Karpas-422 (cell line): ENCODE measurements around the gene STXBP6. TPM values are rescaled to one million over a fixed set of nuclear protein-coding genes. Genes with fewer than 3 reads are reported as not detected.
"Not testable (repeated sequence)": the region's sequence is repeated elsewhere in the genome, so short reads cannot be mapped to it uniquely, and the experiment has no call there.

ENCODE experiments used
- DNase-seq: peaks from one replicate; pipeline ENCODE4 v3.0.0-alpha.2; 2015
- H2AFZ ChIP-seq: fragments of 200-600 bp; sonication (generic); 2 replicates; pipeline ENCODE4 v1.6.1; 2014; ENCODE audit warnings: antibody characterized with exemption, low read length, mixed read lengths
- H3K27ac ChIP-seq: fragments of 200-600 bp; sonication (generic); 2 replicates; pipeline ENCODE4 v1.5.1; 2014; ENCODE audit warnings: mild to moderate bottlenecking, low read length, moderate library complexity
- H3K27me3 ChIP-seq: fragments of 200-600 bp; sonication (generic); 2 replicates; pipeline ENCODE4 v1.6.1; 2014; ENCODE audit warnings: low read length, mixed read lengths
- H3K36me3 ChIP-seq: fragments of 200-600 bp; sonication (generic); 2 replicates; pipeline ENCODE4 v1.6.1; 2014; ENCODE audit warnings: low read length, mixed read lengths; ENCODE audit not compliant: insufficient read depth
- H3K4me1 ChIP-seq: fragments of 200-600 bp; sonication (generic); 2 replicates; pipeline ENCODE4 v1.6.1; 2014; ENCODE audit warnings: mild to moderate bottlenecking, low read length, mixed read lengths
- H3K4me2 ChIP-seq: fragments of 200-600 bp; sonication (generic); 2 replicates; pipeline ENCODE4 v1.6.1; 2014; ENCODE audit warnings: low read length, low read depth, mild to moderate bottlenecking; ENCODE audit not compliant: poor library complexity, severe bottlenecking
- H3K4me3 ChIP-seq: fragments of 200-600 bp; sonication (generic); 2 replicates; pipeline ENCODE4 v1.5.1; 2014; ENCODE audit warnings: mild to moderate bottlenecking, antibody characterized with exemption, low read length, mixed read lengths
- H3K79me2 ChIP-seq: fragments of 200-600 bp; sonication (generic); 2 replicates; pipeline ENCODE4 v1.6.1; 2014; ENCODE audit warnings: mild to moderate bottlenecking, low read length, mixed read lengths
- H3K9ac ChIP-seq: fragments of 200-600 bp; sonication (generic); 2 replicates; pipeline ENCODE4 v1.6.0; 2014; ENCODE audit warnings: low read length
- H3K9me2 ChIP-seq: fragments of 200-600 bp; sonication (generic), shearing (Covaris generic); replicated peaks from 2 replicates; pipeline ENCODE4 v1.6.0; 2014; ENCODE audit warnings: mild to moderate bottlenecking, low read length, moderate library complexity; ENCODE audit not compliant: insufficient read depth
- H3K9me3 ChIP-seq: fragments of 300-700, 200-600 bp; sonication (generic); 2 replicates; pipeline ENCODE4 v1.6.1; 2014; ENCODE audit warnings: low read length, mixed read lengths
- H4K20me1 ChIP-seq: fragments of 200-600 bp; sonication (generic); 2 replicates; pipeline ENCODE4 v1.6.1; 2014; ENCODE audit warnings: mild to moderate bottlenecking, antibody characterized with exemption, low read length, low read depth; ENCODE audit not compliant: insufficient read depth
- total RNA-seq: library from RNA; depleted of rRNA; stranded (reverse); fragments of >200 nt; shearing (Covaris generic); gene quantifications from 2 replicates; pipeline ENCODE4 v1.2.3, GENCODE V29; 2014; ENCODE audit warnings: low replicate concordance

Gene STXBP6
- total RNA-seq, 1 experiment from 2014 or later: 1.3 TPM

- H3K79me2 ChIP-seq: no peaks in the 10 kb centered on the region
- no peak overlapping the region for H2AFZ ChIP-seq
- no peaks in the 10 kb centered on the region for H3K9me3 ChIP-seq
- H3K36me3 ChIP-seq: no peaks in the 10 kb centered on the region
- no peaks in the 10 kb centered on the region for H3K4me1 ChIP-seq
- H3K4me2 ChIP-seq: no peak overlapping the region
- H3K9ac ChIP-seq: no peak overlapping the region
- no peaks in the 10 kb centered on the region for H3K9me2 ChIP-seq
- no peaks in the 10 kb centered on the region for H4K20me1 ChIP-seq
- no peak overlapping the region for H3K27ac ChIP-seq
- no peak overlapping the region for H3K4me3 ChIP-seq
- no peaks in the 10 kb centered on the region for H3K27me3 ChIP-seq
- DNase-seq: no peak
Observed at GRCh38 chr14:24838945-24839616, 210.9 kb downstream of the STXBP6 start.

- Histone ChIP-seq H3K4me2 (no peak overlapping the region), H3K27ac (no peak overlapping the region), H3K27me3 (no peaks in the 10 kb centered on the region), H3K9me3 (0 out of 2 replicates have a peak, but pooled peaks cover 1% of the 10 kb centered on the region), H3K36me3 (no peaks in the 10 kb centered on the region), H3K4me3 (no peak overlapping the region), H3K9ac (no peak overlapping the region), H2AFZ (no peak overlapping the region), H3K9me2 (no peaks in the 10 kb centered on the region), H3K79me2 (no peaks in the 10 kb centered on the region), H4K20me1 (no peaks in the 10 kb centered on the region), H3K4me1 (no peaks in the 10 kb centered on the region)
- no peak for DNase-seq
Observed at GRCh38 chr14:24837280-24838046, 212.5 kb downstream of the STXBP6 start.

- H3K36me3 ChIP-seq, H3K9me2 ChIP-seq, H3K4me2 ChIP-seq, H3K27ac ChIP-seq, H3K79me2 ChIP-seq, H3K4me1 ChIP-seq, H3K9me3 ChIP-seq, H2AFZ ChIP-seq, DNase-seq, H3K9ac ChIP-seq, H3K4me3 ChIP-seq, H3K27me3 ChIP-seq, H4K20me1 ChIP-seq: not testable (repeated sequence)
Observed at GRCh38 chr14:24836324-24836723, 213.6 kb downstream of the STXBP6 start.

- H3K4me2 ChIP-seq: no peak overlapping the region
- no peak overlapping the region for H3K4me3 ChIP-seq
- no peaks in the 10 kb centered on the region for H3K27me3 ChIP-seq
- no peaks in the 10 kb centered on the region for H3K4me1 ChIP-seq
- no peaks in the 10 kb centered on the region for H3K9me2 ChIP-seq
- no peaks in the 10 kb centered on the region for H3K79me2 ChIP-seq
- H2AFZ ChIP-seq: no peak overlapping the region
- no peak for DNase-seq
- H4K20me1 ChIP-seq: no peaks in the 10 kb centered on the region
- H3K36me3 ChIP-seq: no peaks in the 10 kb centered on the region
- H3K9me3 ChIP-seq: 0 out of 2 replicates have a peak, but pooled peaks cover 4% of the 10 kb centered on the region
- no peak overlapping the region for H3K27ac ChIP-seq
- no peak overlapping the region for H3K9ac ChIP-seq
Observed at GRCh38 chr14:24834956-24835355, 215.0 kb downstream of the STXBP6 start.

GRCh38 chr14:24833385-24833784, 216.6 kb downstream of the STXBP6 start:
- H3K4me2 ChIP-seq: no peak overlapping the region
- H3K4me1 ChIP-seq: no peaks in the 10 kb centered on the region
- no peak for DNase-seq
- H3K79me2 ChIP-seq: no peaks in the 10 kb centered on the region
- no peak overlapping the region for H3K4me3 ChIP-seq
- H4K20me1 ChIP-seq: no peaks in the 10 kb centered on the region
- H3K9ac ChIP-seq: no peak overlapping the region
- no peaks in the 10 kb centered on the region for H3K9me2 ChIP-seq
- H3K27ac ChIP-seq: no peak overlapping the region
- no peaks in the 10 kb centered on the region for H3K27me3 ChIP-seq
- H2AFZ ChIP-seq: no peak overlapping the region
- H3K9me3 ChIP-seq: 0 out of 2 replicates have a peak, but pooled peaks cover 4% of the 10 kb centered on the region
- H3K36me3 ChIP-seq: no peaks in the 10 kb centered on the region

GRCh38 chr14:24831677-24832076, 218.3 kb downstream of the STXBP6 start:
- Histone ChIP-seq H3K9me3 (0 out of 2 replicates have a peak, but pooled peaks cover 4% of the 10 kb centered on the region), H3K79me2 (no peaks in the 10 kb centered on the region), H3K36me3 (no peaks in the 10 kb centered on the region), H2AFZ (no peak overlapping the region), H3K4me1 (no peaks in the 10 kb centered on the region), H3K4me2 (no peak overlapping the region), H3K9me2 (no peaks in the 10 kb centered on the region), H3K27me3 (no peaks in the 10 kb centered on the region), H3K27ac (no peak overlapping the region), H3K4me3 (no peak overlapping the region), H4K20me1 (no peaks in the 10 kb centered on the region), H3K9ac (no peak overlapping the region)
- DNase-seq: no peak

GRCh38 chr14:24829862-24830261, 220.1 kb downstream of the STXBP6 start:
- Histone ChIP-seq H3K36me3 (no peaks in the 10 kb centered on the region), H3K27ac (no peak overlapping the region), H3K79me2 (no peaks in the 10 kb centered on the region), H3K4me2 (no peak overlapping the region), H3K4me3 (no peak overlapping the region), H3K9ac (no peak overlapping the region), H4K20me1 (no peaks in the 10 kb centered on the region), H2AFZ (no peak overlapping the region), H3K27me3 (no peaks in the 10 kb centered on the region), H3K9me2 (no peaks in the 10 kb centered on the region), H3K9me3 (0 out of 2 replicates have a peak, but pooled peaks cover 4% of the 10 kb centered on the region), H3K4me1 (no peaks in the 10 kb centered on the region)
- no peak for DNase-seq

GRCh38 chr14:24828486-24828885, 221.5 kb downstream of the STXBP6 start:
- Histone ChIP-seq H3K27ac (no peak overlapping the region), H3K4me2 (no peak overlapping the region), H3K79me2 (no peaks in the 10 kb centered on the region), H2AFZ (no peak overlapping the region), H3K9me3 (0 out of 2 replicates have a peak, but pooled peaks cover 4% of the 10 kb centered on the region), H3K9me2 (no peaks in the 10 kb centered on the region), H3K36me3 (no peaks in the 10 kb centered on the region), H3K4me1 (no peaks in the 10 kb centered on the region), H4K20me1 (no peaks in the 10 kb centered on the region), H3K27me3 (no peaks in the 10 kb centered on the region), H3K9ac (no peak overlapping the region), H3K4me3 (no peak overlapping the region)
- DNase-seq: no peak
